GM18873 (cell line): ENCODE results near the gene SCLY.
"Not testable (repeated sequence)": the region's sequence is repeated elsewhere in the genome, so short reads cannot be mapped to it uniquely, and the experiment has no call there.

Experiments used
- ATAC-seq: cut with Tn5 transposase; IDR thresholded peaks from one replicate; pipeline ENCODE4 v1.9.1; 2021; ENCODE audit warnings: mild to moderate bottlenecking, moderate library complexity, moderate number of reproducible peaks; ENCODE audit not compliant: unreplicated experiment, low FRiP score

Gene SCLY

GRCh38 chr2:238039151-238039550 lies 21.6 kb upstream of the SCLY start:
- ATAC-seq = no peak

- no peak for ATAC-seq
Observed at GRCh38 chr2:238039985-238040384, 20.8 kb upstream of the SCLY start.

GRCh38 chr2:238040918-238041317 lies 19.9 kb upstream of the SCLY start:
- no peak for ATAC-seq

- no peak for ATAC-seq
Observed at GRCh38 chr2:238042090-238042489, 18.7 kb upstream of the SCLY start.

GRCh38 chr2:238042849-238043584 lies 17.8 kb upstream of the SCLY start:
- ATAC-seq = no peak

- ATAC-seq = no peak
Observed at GRCh38 chr2:238043851-238044250, 16.9 kb upstream of the SCLY start.

GRCh38 chr2:238045575-238045974 lies 15.2 kb upstream of the SCLY start:
- no peak for ATAC-seq

- no peak for ATAC-seq
Observed at GRCh38 chr2:238046725-238047270, 14.0 kb upstream of the SCLY start.

- ATAC-seq = no peak
Observed at GRCh38 chr2:238053191-238053776, 7.5 kb upstream of the SCLY start.

GRCh38 chr2:238055841-238056240 lies 5.0 kb upstream of the SCLY start:
- no peak for ATAC-seq

- ATAC-seq = not testable (repeated sequence)
Observed at GRCh38 chr2:238057696-238058575, 2.9 kb upstream of the SCLY start.

GRCh38 chr2:238059505-238059904 lies 1.3 kb upstream of the SCLY start:
- no peak for ATAC-seq

GRCh38 chr2:238060096-238060541 lies 682 bp upstream of the SCLY start:
- ATAC-seq = no peak

- peak; percentile 6 for ATAC-seq
Observed at GRCh38 chr2:238061315-238062202, 758 bp downstream of the SCLY start.

GRCh38 chr2:238063414-238064189 lies 2.8 kb downstream of the SCLY start:
- ATAC-seq = no peak

GRCh38 chr2:238064376-238064775 lies 3.6 kb downstream of the SCLY start:
- no peak for ATAC-seq

- no peak for ATAC-seq
Observed at GRCh38 chr2:238065071-238065846, 4.5 kb downstream of the SCLY start.

GRCh38 chr2:238066218-238066617 lies 5.4 kb downstream of the SCLY start:
- ATAC-seq = no peak
